Mucosa of stomach (tissue), 1 donor: ENCODE measurements around the gene SORT1.
"Not testable (repeated sequence)": the region's sequence is repeated elsewhere in the genome, so short reads cannot be mapped to it uniquely, and the experiment has no call there.

Experiments
- H3K27me3 ChIP-seq: one replicate; pipeline ENCODE4 v1.7.0; 2013; ENCODE audit warnings: mild to moderate bottlenecking, low read length; ENCODE audit not compliant: control insufficient read depth, insufficient read depth
- H3K36me3 ChIP-seq: one replicate; pipeline ENCODE4 v1.7.0; 2013; ENCODE audit warnings: low read length; ENCODE audit not compliant: control insufficient read depth, insufficient read depth
- H3K4me1 ChIP-seq: one replicate; pipeline ENCODE4 v1.7.0; 2013; ENCODE audit warnings: mild to moderate bottlenecking, low read length; ENCODE audit not compliant: control insufficient read depth, insufficient read depth
- H3K4me3 ChIP-seq: one replicate; pipeline ENCODE4 v1.7.0; 2013; ENCODE audit warnings: low read length
- H3K9ac ChIP-seq: one replicate; pipeline ENCODE4 v1.7.0; 2013; ENCODE audit warnings: mild to moderate bottlenecking, low read length, moderate library complexity
- H3K9me3 ChIP-seq: one replicate; pipeline ENCODE4 v1.7.0; 2013; ENCODE audit warnings: mild to moderate bottlenecking, low read length, moderate library complexity; ENCODE audit not compliant: control insufficient read depth
- donor health status: Pancreatic carcinoma.

Gene SORT1

DNA sequence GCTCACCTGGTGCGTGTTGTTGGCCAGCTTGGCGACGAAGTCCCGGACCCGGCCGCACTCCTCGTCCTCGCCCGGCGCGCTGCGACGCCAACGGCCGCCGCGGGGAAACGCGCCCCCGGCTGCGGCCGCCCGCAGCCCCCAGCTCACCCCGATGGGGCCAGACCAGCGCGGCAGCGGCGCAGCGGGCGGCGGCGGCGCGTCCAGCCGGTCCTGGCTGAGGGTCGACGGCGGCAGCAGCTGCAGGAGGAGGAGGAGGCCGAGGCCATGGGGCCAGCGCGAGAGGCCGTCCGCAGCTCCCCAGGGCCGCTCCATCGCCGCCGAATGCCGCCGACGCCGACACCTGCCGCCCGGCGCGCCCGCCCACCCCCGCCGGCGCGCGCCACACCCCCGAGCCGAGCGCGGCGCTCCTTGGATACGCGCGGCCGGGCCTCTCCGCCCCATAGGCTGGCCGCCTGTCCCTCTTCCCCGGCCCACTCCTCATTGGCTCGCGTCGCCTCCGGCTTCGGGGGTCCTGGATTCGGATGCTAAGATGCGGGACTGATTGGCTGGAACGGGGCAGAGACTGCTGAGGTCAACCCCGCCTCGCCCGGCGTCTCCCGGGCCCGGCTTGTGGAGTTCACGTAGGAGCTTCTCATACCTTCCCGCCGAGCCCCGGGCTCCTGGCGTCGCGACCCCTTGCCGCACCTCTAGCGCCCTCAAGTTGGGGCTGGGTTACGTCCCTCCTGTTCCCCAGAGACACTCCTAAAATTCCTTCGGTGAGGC, at the start of gene SORT1:
TSS of gene SORT1 (minus strand) at position 338 of the 762 bp plus-strand sequence. CDS start at position 312, 26 bp downstream.
- peaks cover 37% of the 10 kb centered on the region for H3K4me1 ChIP-seq

DNA sequence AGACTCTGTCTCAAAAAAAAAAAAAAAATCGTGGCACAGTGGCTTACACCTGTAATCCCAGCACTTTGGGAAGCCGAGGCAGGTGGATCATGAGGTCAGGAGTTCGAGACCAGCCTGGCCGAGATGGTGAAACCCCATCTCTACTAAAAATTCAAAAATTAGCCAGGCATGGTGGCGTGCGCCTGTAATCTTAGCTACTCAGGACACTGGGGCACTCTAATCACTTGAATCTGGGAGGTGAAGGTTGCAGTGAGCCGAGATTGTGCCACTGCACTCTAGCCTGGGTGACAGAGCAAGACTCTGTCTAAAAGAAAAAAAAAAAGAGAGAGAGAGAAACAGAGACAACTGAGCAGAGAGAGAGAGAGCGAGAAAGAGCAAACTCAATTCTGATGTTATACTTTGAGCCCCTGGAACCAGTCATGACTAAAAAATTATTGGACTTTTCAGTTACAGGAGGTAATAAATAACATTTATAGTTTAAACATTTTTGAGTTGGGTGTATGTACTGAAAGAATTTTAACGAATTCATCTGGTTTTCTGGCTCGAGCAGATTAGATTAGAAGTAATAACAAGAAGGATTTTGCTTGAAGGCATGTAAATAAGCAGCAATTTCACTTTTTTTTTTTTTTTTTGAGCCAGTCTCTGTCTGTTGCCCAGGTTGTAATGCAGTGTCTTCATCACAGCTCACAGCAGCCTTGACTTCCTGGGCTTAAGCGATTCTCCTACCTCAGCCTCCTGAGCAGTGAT, 48.4 kb upstream of the SORT1 start:
- H3K27me3 ChIP-seq, H3K36me3 ChIP-seq, H3K9ac ChIP-seq: not testable (repeated sequence)

More for the DNA sequence above, at the start of gene SORT1:
- Histone ChIP-seq H3K36me3 (no peaks in the 10 kb centered on the region), H3K27me3 (no peaks in the 10 kb centered on the region), H3K9ac (peak within 1 kb of the TSS; percentile 65), H3K4me3 (peak within 1 kb of the TSS; percentile 65), H3K9me3 (no peaks in the 10 kb centered on the region)

DNA sequence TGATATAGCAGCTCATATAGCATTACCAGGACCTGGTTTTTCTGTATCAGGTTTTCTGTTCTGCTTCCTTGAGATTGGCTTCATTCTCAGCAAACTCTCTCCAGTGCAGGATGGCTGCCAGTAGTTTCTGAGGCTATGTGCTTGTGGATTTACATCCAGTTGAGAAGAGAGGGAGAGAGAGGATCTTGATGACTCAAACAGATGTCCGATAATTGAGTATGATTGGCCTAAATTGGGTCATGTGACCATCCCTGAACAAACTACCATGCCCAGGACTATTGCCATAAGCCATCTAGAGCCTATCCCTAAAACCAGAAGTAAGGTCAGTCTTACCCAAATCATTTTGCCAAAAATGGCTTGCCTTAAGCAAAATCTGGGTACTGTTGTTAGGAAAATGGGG, 46.6 kb upstream of the SORT1 start:
- H3K4me3 ChIP-seq = no peak overlapping the region
- H3K9me3 ChIP-seq = no peaks in the 10 kb centered on the region
- H3K27me3 ChIP-seq = peaks cover 7% of the 10 kb centered on the region
- no peak overlapping the region for H3K9ac ChIP-seq
- no peaks in the 10 kb centered on the region for H3K4me1 ChIP-seq
- no peaks in the 10 kb centered on the region for H3K36me3 ChIP-seq

More for the DNA sequence above, 48.4 kb upstream of the SORT1 start:
- H3K4me1 ChIP-seq, H3K4me3 ChIP-seq, H3K9me3 ChIP-seq: not testable (repeated sequence)

DNA sequence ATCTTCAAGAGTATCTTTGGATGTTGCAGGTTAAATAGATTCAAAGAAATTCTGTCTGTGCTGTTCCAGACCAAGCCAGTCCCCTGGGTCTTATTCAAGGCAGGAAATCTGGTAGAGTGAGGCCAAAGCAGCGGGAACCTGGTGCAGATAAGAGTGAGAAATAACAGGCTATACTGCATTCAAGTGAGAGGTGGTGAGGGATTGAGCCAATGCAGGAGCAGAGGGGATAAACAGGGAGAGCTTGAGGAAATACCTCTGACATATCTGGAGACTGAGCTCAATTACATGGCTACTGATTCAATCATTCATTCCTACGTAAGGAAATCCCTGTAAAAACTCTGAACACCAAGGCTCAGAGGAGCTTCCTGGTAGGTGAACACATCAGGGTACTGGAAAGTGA, 45.8 kb upstream of the SORT1 start:
- Histone ChIP-seq H3K9me3 (no peaks in the 10 kb centered on the region), H3K4me1 (no peaks in the 10 kb centered on the region), H3K36me3 (no peaks in the 10 kb centered on the region), H3K27me3 (peaks cover 7% of the 10 kb centered on the region), H3K9ac (no peak overlapping the region), H3K4me3 (no peak overlapping the region)

DNA sequence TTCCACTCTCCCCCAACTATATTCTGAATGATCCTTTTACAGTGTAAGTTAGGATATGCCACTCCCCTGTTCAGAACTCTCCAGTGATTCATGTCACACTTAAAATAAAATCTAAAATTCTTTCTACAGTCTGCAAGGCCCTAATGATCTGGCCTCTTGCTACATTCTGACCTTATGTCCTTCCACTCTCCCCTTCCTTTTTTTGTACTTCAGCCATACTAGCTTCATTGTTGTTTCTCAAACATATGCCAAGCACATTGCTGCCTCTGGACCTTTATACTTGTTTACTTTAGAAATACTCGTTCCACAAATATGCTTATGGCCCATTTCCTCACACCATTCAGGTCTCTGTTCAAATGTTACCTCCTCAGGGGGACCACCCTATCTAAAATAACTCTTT, 43.4 kb upstream of the SORT1 start:
- H3K4me3 ChIP-seq = no peak overlapping the region
- H3K36me3 ChIP-seq = no peaks in the 10 kb centered on the region
- no peaks in the 10 kb centered on the region for H3K9me3 ChIP-seq
- no peaks in the 10 kb centered on the region for H3K4me1 ChIP-seq
- H3K27me3 ChIP-seq = peaks cover 7% of the 10 kb centered on the region
- no peak overlapping the region for H3K9ac ChIP-seq

DNA sequence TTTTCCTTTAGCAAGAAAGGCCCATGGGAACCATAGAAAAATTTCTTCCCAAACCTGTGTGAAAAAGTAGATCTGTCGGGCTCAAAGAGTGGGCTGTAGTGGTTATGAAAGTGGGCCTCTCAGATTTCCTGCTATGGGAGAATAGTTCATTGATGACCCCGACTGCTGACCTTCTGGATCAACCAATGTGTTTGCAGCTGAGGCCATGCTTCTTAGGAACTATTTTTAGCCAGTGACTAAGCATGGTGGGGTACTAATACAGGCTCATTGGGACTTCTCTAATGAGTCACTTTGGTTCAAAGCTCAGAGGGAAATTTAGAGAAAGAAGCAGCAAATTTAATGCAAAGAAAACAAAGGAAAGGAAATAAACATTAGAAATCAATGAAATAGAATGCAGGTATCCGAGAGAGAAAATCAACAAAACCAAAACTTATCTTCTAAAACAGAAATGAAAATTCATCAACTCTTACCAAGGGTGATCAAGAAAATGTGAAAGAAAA, 41.1 kb upstream of the SORT1 start:
- Histone ChIP-seq H3K4me1 (no peaks in the 10 kb centered on the region), H3K9me3 (no peaks in the 10 kb centered on the region), H3K9ac (no peak overlapping the region), H3K27me3 (peaks cover 7% of the 10 kb centered on the region), H3K36me3 (no peaks in the 10 kb centered on the region), H3K4me3 (no peak overlapping the region)

DNA sequence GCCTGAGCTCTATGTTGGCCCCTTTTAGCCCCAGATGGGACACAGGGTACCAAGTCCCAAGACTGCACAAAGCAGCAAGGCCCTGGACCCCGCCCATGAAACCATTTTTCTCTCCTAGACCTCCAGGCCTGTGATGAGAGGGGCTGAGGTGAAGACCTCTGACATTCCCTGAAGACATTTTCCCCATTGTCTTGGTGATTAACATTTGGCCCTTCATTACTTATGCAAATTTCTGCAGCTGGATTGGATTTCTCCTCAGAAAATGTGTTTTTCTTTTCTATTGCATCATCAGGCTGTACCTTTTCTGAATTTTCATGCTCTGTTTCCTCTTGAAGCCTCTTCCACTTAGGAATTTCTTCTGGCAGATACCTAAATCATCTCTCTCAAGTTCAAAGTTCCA, 36.8 kb upstream of the SORT1 start:
- Histone ChIP-seq H3K36me3 (no peaks in the 10 kb centered on the region), H3K4me3 (no peak overlapping the region), H3K4me1 (no peaks in the 10 kb centered on the region), H3K27me3 (no peaks in the 10 kb centered on the region), H3K9me3 (no peaks in the 10 kb centered on the region), H3K9ac (no peak overlapping the region)

DNA sequence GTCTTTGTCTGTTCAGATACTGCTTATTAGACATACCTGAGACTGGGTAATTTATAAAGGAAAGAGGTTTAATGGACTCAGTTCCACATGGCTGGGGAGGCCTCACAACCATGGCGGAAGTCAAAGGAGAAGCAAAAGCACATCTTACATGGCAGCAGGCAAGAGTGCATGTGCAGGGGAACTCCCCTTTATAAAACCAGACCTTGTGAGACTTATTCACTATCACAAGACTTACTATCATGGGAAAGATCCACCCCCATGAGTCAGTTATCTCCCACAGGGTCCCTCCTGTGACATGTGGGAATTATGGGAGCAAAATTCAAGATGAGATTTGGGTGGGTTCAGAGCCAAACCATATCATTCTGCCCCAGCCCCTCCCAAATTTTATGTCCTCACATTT, 35.6 kb upstream of the SORT1 start:
- Histone ChIP-seq H3K9ac (no peak overlapping the region), H3K4me1 (no peaks in the 10 kb centered on the region), H3K4me3 (no peak overlapping the region), H3K36me3 (no peaks in the 10 kb centered on the region), H3K9me3 (no peaks in the 10 kb centered on the region), H3K27me3 (no peaks in the 10 kb centered on the region)

DNA sequence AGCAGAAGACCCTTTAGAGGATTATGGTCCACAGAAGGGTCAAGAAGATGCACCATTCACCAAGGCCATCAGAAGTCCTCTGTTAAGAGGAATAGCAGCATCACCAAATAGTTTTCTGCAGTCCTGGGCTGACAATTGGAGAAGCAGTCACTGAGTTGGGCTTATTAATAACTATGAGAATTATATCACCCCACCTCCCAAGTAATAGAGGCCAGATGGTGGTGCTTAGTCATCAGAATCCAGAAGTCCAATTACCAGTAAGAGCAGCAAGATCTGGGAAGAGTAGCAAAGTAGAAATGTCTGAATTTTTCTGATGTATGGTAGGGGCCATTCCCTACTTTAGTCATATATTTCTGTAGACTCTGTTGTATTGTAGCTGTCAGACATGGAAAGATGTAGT, 34.6 kb upstream of the SORT1 start:
- no peaks in the 10 kb centered on the region for H3K36me3 ChIP-seq
- H3K9me3 ChIP-seq = no peaks in the 10 kb centered on the region
- H3K27me3 ChIP-seq = no peaks in the 10 kb centered on the region
- H3K9ac ChIP-seq = no peak overlapping the region
- no peaks in the 10 kb centered on the region for H3K4me1 ChIP-seq
- H3K4me3 ChIP-seq = no peak overlapping the region

DNA sequence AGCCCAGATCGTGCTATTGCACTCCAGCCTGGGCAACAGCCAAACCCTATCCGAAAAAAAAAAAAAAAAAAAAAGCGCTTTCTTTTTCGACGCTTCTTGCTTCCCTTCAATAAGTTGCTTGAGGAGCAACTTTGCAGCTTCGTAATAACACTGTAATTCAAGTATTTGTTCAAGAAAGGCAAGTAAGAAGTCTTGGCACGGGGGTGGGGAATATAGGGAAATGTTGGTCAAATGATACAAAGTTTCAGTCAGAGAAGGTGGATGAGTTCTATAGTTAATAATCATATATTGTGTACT, 29.4 kb upstream of the SORT1 start:
- no peaks in the 10 kb centered on the region for H3K27me3 ChIP-seq
- no peaks in the 10 kb centered on the region for H3K36me3 ChIP-seq
- peaks cover 9% of the 10 kb centered on the region for H3K4me1 ChIP-seq
- H3K9ac ChIP-seq = peak overlapping the region; percentile 77
- peak overlapping the region; percentile 89 for H3K4me3 ChIP-seq
- H3K9me3 ChIP-seq = no peaks in the 10 kb centered on the region

DNA sequence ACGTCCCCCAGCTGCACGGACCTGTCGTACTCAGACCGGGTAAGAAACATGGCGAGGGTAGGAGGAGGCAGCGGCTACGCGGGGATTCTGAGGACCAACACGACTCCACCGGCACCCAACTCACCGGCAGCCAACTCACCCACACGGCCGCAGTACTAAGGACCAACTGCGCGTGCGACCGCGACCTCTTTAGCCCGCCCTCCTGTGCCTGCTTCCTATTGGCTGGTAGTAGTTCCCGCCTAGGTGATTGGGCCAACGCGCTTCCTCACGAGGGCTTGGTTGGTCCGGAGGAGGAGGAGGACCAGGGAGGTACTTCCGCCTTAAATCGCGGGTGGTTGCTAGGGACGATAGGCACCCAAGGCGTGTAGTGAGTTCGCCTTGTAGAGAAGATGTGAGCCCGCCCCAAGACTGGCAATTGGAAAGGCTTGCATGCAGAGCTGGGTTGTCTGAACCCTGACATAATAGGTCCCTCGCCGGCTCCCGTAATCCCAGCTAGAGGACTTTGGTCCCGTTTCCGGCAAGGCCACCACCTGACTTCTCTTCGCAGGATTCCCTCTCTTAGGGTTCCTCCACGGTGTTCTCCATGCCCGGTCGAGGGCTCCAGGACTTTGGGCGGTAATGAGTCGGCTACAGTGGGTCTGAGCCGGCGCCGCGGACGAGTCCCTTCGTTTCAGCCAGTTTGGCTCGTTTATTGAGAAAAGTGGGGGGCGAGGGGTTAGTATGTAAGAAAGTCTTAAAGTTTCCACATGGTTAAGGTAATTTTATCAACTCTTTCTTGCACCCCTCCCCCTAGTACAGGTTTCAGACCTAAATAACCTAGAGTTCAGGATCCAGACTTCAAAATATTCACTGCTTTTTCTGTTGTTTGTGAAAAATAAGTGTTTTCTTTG, 28.8 kb upstream of the SORT1 start, which contains the start of gene PSMA5:
TSS of gene PSMA5 (minus strand) at position 168 of the 890 bp plus-strand sequence. CDS start at position 50, 118 bp downstream.
- peaks cover 9% of the 10 kb centered on the region for H3K4me1 ChIP-seq
- H3K27me3 ChIP-seq = no peaks in the 10 kb centered on the region
- H3K4me3 ChIP-seq = peak within 1 kb of the TSS; percentile 89
- H3K9ac ChIP-seq = peak within 1 kb of the TSS; percentile 77
- H3K36me3 ChIP-seq = no peaks in the 10 kb centered on the region
- no peaks in the 10 kb centered on the region for H3K9me3 ChIP-seq
